Peyer's patch (tissue), 4 donors: ENCODE data around the gene SLCO3A1.

Source experiments
- POLR2A ChIP-seq, 2 donors: fragments of 450-650 bp; IDR thresholded peaks; one replicate each; pipeline ENCODE4 v1.5.1; 2017; ENCODE audit warnings: antibody characterized with exemption in 2 of 2, mild to moderate bottlenecking in 2 of 2, moderate library complexity in 2 of 2
- TF ChIP-seq, protein P1 (sequence below), 6 experiments: fragments of 450-650 bp in 4 of 6; fragments of 200-600 bp in 2 of 6; sonication (generic) in 1 of 6; IDR thresholded peaks; one replicate each; pipeline ENCODE4 v1.5.1; 2017 to 2019; ENCODE audit warnings: antibody characterized with exemption in 6 of 6, mild to moderate bottlenecking in 3 of 6, moderate library complexity in 1 of 6

DNA sequence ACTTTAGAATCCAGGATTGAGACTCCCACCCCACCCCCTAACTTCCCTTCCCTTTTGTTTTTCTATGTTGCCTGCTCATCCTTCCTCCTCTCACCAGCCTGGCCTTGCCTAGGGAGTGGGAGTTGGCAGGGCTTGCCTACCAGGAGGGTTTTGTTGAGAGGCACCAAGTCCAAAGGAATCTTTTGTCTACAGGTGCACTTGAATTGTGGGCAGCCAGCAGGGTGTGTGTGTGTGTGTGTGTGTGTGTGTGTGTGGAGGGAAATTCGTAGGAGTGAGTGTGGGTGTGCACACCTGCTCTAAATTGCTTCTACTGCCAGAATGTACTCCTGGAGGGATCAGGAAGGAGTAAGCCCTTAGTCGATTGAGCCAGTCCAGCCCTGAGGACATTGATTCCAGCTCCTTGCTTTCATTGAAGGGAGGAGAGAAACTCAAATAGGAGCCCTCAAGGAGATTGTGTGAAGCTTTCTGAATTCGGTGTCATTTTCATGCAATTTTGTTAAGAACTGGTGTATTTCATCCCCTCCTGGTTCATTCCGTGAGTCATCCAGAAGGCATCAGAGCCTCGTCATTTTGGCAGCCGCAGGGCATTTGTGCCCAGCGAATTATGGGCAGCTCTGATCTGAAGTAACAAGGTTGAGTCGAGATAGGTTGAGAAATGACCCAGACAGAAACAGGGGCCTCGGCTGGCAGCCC, 112.1 kb downstream of the SLCO3A1 start:
- TF ChIP-seq, protein P1, sequence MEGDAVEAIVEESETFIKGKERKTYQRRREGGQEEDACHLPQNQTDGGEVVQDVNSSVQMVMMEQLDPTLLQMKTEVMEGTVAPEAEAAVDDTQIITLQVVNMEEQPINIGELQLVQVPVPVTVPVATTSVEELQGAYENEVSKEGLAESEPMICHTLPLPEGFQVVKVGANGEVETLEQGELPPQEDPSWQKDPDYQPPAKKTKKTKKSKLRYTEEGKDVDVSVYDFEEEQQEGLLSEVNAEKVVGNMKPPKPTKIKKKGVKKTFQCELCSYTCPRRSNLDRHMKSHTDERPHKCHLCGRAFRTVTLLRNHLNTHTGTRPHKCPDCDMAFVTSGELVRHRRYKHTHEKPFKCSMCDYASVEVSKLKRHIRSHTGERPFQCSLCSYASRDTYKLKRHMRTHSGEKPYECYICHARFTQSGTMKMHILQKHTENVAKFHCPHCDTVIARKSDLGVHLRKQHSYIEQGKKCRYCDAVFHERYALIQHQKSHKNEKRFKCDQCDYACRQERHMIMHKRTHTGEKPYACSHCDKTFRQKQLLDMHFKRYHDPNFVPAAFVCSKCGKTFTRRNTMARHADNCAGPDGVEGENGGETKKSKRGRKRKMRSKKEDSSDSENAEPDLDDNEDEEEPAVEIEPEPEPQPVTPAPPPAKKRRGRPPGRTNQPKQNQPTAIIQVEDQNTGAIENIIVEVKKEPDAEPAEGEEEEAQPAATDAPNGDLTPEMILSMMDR (IDR thresholded peaks at IDR 0.05) = no peak
- no peak for TF ChIP-seq POLR2A (IDR thresholded peaks at IDR 0.05)
